Mammary epithelial cell (primary cell): Measurements from ENCODE around the gene UNC93A.

Experiments
- CTCF ChIP-seq, 2 donors: IDR thresholded peaks in 1 of 2; conservative IDR thresholded peaks in 1 of 2; 2 replicates each; pipeline ENCODE4 v1.5.1; 2011 to 2012; ENCODE audit warnings: inconsistent platforms in 2 of 2, low read length in 2 of 2, mild to moderate bottlenecking in 2 of 2, control low read depth in 1 of 2, low read depth in 1 of 2; ENCODE audit not compliant: insufficient read depth in 1 of 2; ENCODE audit errors: extremely low read depth in 1 of 2
- EZH2 ChIP-seq: IDR thresholded peaks from 2 replicates; pipeline ENCODE4 v1.6.1; 2012; ENCODE audit warnings: low read length, inconsistent platforms, borderline replicate concordance

- TF ChIP-seq CTCF (conservative IDR thresholded peaks at IDR 0.05 in 1 of 2, IDR thresholded peaks at IDR 0.05 in 1 of 2; ENCODE audit: extremely low read depth in 1 of 2, insufficient read depth in 1 of 2, low read depth in 1 of 2, low read length in 2 of 2) (no peak), EZH2 (no peak)
These were observed 43.1 kb upstream of the UNC93A start for GRCh38 chr6:167247814-167248595.
